Epidermal melanocyte (primary cell): ENCODE data around the gene RBFOX1.

Experiments used
- DNase-seq: peaks from one replicate; pipeline ENCODE4 v3.0.0; 2011; ENCODE audit warnings: low spot score; ENCODE audit not compliant: insufficient read length

RBFOX1 gene

DNA sequence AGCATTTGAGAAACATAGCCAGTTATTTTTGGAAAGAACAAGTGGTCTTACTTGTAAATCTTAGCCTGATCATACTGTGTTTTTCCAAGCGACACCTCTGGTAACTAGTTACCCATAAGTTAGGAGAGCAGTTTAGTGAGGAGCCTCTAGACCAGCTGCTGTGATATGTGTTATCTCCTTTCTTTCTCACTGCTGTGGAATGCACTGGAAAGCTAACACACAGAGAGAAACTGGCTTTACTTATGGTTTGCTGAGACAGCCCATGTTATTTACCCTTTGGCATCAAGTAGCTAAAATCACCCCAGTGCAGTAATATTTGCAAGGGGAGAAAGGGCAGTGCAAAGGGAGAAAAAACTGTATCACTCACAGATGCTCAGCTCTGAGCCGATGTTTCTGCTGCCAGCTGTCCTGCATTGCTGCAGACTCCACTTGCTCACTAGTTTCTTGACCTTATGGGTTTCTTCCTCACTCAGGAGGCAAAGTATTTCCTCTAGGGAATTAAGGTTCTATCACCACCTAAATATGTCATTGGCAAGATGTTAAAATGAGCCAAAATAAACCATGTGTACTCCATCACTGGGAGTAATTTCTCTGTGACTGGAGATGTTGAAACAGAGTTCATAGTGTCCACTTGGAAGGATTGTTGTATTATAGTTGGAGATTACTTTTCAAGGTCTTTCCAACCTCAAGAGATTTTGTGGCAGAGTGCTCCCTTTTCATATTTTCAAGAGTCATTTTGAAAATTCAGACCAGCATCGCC lies 2.3 kb downstream of the RBFOX1 start:
- no peak for DNase-seq

DNA sequence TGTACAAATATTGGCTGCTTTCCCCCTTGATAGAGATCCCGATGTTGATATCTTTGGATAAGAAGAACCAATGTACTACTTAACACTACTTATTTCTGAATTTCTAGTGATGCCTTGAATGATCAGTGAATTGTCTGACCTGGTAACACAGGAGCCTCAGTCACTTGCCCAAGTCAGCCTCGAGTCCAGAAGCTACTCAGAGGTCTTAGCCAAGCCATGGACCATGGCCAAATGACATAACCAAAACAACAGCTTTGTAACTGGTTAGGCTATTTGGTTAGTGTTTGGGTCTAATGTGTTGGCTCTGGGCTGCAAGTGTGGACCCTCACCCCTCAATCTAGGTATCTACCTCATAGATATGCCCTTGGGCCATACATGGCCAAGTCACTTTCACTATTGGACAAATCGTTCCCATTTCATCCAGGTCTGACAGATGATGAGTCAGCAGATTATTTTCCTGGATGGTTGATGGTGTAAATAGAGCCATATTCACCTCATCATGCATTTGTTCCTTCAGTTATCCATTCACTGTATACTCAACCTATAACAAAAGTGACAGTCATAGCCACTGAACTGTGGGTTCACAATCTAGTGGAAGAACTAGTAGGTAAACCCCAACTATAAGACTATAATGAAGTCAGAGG lies 3.5 kb downstream of the RBFOX1 start:
- DNase-seq = no peak

DNA sequence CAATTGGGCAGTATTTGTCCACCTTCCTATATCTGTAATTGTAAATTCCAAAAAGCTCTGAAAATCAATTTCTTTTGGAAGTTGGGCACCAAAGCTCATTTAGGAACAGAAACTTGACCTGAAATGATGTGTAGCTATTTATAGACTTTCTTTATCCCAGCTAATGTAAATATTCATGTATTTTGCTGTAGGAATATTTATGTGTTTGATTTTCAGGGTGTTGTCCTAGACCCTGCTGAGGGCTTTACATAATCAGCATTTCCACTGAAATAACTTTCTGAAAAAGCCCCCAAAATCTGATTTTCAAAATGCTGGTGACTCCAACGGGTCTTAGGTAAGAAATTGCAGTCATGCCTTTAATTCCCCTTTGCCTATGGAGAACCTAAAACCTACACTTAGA lies 4.1 kb downstream of the RBFOX1 start:
- DNase-seq = no peak

DNA sequence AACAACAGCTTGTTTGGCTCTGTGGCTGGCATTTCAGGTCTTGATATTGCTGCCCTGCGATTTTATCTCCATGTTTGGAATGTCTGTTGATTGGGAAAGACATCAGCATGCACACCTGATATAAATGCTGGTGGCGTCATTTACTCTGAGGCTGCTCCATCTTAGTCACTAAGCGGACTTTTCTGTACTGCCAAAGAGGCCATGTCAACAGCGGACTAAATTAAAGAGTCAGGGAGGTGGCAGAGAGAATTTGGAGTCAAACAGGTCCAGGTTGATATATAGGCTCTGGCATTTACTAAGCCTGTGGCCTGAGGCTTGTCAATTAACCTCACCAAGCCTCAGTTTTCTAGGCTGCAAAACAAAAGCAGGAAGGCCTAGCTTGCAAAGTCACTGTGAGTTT lies 6.2 kb downstream of the RBFOX1 start:
- DNase-seq = no peak

DNA sequence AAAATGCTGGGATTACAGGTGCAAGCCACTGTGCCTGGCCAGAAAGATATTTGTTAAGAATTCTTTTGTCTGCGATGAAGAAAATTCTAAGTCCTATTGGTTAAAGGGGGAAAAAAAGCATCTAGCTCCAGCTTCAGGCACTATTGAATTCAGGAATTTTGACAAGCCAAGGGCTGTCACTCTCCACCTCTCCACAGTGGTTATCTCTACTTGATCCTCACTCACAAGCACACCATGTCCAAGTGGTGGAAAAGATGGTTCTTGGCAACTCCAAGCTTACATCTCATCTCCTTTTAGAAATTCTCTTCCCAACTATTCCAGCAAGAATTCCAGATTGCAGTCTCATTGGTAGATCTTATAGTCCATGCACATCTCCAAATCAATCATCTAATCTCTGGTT lies 7.1 kb downstream of the RBFOX1 start:
- DNase-seq = no peak

DNA sequence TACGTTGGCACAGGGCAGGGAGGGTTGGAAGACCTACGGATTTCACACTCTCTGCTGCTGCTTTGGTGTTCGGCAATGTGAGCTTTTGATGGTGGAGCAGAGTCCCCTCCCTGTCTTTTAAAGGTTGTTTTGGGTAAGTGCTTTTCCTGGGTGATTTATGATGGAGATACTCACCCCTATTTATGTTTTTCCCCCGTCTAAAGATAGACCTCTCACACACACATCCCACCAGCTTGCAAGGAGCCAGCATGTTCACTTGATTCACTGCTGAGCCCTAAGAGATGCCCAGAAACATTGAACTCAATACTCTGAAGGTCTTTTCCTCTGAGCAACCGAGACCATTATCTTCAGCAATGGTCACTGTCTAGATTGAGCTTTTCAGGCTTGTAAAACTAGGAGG lies 8.3 kb downstream of the RBFOX1 start:
- no peak for DNase-seq

DNA sequence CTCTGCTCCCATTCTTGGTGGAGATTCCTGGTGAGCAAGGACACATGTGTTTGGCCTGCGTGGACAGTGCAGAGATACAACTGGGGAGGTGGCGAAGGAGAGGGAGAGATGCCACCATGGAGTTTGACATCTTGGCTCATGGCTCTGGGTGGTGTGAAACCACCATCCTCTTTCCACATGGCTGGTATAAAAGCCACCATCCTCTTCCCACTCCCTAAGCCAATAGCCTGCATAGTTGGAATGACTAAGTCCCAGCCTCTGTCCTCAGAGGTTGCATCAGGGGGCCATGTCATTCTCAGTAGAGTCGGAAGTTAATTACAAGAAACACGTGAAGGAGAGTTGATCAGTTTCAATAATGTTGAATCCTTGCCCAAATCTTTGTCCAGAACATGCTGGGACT lies 10.0 kb downstream of the RBFOX1 start:
- no peak for DNase-seq

DNA sequence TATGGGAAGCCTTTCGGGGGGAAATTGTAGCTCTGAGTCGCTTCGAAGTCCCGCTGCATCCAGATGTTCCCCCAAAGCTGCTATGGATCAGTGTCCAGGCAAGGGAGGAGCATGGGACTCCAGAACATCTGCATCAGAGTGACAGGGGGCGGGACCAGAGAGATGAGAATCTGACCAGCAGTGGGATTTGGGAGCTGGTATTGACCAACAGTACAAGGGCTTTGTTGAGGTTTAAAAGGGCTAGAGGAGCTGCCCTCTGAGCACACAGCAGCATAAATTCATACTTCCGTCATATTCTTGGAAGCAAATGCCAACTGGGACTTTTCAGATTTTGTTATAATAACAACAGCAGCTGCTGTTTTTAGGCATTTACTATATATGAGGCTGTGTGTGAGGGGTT lies 10.6 kb downstream of the RBFOX1 start:
- no peak for DNase-seq

DNA sequence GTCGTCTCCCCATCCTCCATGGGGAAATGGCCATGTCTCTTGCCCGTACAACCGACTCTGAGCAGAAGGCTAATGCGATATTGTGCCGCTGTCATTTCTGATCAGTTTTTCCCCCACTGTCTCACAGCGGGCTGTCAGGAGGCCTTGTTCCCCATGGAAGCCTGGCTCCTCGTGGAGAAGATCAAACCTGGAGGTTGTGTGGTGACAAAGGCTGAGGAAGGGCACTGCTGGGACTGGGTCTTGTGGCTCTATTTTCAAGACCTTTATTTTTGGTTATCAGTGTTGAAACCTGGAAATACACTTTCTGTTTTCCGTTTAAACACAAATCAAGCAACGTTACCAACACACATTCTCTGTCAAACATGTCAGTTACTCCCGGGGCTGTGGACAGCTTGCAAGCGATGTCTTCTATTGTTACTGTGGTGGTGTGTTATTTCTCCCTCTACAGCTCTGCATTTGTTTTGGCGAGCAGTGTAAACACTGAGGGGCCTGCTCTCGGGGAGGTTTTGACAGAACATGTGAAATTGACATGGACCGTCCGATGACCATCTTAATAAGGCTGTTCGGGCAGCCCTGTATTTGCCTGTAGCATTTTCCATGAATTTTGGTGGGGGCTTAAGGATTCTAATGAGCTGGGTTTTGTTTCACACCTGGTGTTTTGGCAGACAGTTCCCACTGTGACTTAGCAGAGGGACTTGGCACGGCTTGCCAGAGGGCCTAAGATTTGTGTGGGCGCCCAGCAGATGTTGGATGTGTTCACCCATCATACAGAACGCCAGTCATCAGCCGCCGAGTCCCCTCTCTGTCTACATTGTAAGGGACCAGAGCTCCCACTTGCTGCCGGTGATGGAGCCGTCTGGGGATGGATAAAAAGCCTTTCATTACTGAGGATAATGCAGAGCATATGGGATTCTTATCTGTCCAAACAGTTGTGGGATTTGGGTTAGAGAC lies 12.5 kb downstream of the RBFOX1 start:
- DNase-seq = no peak

DNA sequence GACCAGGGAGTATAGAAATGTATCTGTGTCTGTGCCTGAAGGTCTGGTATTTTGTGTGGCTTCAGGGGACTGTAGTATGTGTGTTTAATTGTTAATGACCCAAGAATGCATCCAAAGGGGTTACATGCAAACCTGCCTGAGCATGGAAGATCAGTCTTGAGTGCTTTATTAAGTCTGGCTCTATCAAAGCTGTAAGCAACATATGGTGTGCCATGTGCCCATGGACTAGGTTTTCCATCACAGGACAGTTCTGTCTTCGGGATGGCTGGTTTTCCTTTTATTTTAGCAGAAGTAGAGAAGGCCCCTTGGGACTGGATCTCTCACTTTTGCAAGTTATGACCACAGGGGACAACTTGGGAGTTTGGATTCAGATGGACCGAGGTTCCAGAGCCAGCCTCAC lies 18.2 kb downstream of the RBFOX1 start:
- DNase-seq = no peak

DNA sequence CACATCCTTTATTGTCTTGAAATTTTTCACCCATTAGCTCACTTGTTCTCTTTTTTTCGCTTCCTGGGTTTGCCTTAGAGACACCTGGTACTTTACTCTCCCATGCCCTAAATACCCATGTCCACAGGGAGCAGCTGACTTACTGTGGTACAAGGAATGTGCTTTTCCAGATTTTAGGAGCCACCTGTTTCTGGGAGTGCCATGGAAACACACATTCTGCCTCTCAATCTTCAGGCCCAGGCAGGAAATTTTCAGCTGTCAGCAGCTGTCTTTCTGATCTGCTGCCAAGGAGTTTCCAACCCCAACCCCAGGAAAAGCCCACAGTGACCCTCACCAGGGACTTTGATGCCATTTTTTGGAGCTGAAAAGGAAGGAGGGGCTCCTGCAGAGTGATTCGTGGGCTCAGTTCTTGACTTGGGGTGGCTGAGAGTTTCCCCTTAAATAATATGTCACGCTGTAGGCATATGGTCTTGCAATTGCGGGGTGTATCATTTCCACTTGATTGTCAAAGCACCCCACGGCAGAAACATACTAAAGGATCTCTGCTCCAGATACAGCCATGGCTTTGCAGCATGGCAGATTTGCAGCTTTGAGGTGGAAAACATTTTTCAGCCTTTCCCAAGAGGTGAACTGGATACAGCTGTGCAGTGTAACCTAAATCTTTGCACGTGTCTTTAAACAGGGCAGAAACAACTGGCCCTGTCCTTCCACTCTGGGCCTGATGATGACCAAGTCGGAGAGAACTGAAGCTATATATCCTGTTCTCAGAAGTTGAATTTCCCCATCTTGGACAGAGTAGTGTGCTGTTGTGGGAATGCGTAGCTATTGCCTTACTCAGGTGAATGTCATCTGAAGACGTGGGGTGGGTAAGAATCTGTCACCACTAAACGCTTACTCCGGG lies 19.2 kb downstream of the RBFOX1 start:
- no peak for DNase-seq

DNA sequence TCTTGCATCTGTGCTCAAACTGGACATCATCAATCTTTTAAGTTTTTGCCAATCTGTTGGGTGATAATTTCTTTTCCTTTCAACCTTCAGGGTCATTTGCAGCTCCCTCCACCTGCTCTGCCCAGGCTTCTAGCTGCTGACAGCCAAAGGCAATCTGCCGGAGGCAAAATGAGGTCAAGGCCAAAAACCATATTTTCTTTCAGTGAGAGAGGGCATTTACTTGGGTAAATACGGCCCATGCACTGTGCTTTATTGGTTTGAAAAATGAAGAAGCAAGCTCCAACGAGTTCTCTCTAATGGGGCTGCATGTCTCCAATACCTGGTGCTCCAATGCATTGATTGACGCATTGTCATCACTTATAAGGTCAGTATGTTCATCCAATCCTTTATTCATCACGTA lies 23.1 kb downstream of the RBFOX1 start:
- DNase-seq = no peak

DNA sequence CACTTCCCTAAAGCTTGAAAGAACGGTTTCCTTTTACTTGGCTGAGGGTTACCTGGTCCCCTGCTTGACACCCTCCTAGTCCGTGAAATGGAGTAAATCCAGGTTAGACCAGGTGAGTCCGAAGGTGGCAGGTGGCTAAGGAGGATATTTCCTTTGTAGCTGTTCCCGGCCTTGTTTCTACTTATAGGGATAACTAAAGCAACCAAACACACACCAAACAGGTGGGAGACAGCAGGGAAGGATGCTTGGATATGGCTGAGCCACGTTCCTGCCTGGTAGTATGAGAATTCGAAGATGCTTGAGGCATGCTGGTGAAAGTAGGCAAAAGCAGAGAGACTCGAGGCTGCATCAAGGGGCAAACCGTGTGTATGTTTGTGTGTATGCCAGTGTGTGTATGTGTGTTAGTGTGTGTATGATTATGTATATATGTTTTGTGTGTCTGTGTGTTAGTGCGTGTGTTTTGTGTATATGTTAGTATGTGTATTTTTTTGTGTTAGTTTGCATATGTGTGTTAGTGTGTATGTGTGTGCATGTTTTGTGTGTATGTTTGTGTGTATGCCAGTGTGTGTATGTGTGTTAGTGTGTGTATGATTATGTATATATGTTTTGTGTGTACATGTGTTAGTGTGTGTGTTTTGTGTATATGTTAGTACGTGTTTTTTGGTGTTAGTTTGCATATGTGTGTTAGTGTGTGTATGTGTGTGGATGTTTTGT lies 28.9 kb downstream of the RBFOX1 start:
- DNase-seq = no peak

DNA sequence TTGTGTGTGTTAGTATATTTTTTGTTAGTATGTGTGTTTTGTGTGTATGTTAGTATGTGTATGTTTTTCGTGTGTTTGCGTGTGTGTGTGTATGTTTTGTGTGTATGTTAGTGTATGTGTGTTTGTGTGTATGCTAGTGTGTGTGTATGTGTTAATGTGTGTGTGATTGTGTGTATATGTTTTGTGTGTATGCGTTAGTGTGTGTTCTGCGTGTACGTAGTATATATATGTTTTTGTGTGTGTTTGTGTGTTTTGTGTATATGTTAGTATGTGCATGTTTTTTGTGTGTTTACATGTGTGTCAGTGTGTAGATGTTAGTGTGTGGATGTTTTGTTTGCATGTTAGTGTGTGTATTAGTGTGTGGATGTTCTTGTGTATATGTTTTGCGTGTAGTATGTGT lies 29.6 kb downstream of the RBFOX1 start:
- DNase-seq = no peak

DNA sequence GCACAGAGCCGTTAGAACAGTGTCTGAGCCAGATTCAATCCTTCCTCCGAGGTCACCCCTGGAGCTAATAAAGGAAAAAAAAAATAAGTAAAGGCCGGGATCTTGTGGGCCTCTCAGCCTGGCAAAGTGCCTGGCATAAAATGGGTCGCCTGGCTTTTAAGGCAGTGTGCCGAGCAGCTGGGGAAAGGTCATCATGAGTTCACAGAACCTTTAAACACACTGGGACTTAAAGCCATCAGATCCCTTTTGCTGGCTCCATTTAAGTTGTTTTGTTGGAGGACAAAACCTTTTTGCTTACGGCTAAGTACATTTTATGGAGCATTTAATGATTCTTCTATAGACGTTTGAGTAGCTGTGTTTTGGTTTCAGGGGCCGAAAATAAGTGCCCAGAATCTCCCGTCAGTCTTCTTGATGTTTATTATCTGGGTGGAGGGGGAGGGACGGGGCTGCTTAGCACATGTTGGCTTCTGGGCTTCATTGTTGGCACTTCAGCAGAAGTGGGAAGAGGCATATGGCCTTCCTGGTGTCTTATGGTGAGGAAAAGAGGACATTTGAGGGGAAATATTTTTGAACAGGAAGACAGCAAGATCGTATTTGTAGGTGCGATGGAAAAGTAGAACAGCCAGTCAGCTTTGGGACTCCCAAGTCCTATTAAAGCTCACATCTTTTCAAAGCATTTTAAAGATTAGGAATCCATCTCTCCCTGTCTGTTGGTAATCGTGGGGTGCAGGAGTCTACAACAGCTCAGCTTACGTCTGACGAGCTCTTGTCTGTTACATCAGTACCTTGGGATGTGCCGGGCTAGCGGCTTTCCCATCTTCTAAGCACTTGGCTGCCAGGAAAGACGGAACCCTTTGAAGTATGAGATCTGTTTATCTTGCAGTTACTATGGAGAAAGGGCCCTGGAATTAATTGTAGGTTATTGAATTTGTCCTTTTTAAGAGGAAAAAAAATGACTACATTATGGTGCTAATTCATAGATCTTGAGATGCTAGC lies 31.1 kb downstream of the RBFOX1 start:
- no peak for DNase-seq

DNA sequence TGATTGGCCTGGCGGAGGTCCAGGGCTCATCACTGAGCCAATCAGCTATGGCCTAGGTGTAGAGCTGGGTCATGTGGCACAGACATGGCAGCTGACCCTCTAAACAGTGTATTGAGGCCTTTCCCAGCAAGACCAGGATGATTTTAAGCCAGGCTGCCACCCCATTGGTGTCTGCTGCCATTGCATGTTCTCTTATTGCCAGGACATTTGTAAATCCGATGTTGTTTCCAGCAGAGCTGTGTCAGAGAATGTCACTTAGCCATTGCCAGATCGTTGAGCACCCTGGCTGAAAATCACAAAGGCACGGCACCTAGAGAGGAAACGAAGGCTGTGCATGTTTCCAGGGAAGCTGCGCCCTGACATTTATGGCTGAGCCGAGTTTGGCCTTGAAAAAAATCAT lies 33.4 kb downstream of the RBFOX1 start:
- no peak for DNase-seq

DNA sequence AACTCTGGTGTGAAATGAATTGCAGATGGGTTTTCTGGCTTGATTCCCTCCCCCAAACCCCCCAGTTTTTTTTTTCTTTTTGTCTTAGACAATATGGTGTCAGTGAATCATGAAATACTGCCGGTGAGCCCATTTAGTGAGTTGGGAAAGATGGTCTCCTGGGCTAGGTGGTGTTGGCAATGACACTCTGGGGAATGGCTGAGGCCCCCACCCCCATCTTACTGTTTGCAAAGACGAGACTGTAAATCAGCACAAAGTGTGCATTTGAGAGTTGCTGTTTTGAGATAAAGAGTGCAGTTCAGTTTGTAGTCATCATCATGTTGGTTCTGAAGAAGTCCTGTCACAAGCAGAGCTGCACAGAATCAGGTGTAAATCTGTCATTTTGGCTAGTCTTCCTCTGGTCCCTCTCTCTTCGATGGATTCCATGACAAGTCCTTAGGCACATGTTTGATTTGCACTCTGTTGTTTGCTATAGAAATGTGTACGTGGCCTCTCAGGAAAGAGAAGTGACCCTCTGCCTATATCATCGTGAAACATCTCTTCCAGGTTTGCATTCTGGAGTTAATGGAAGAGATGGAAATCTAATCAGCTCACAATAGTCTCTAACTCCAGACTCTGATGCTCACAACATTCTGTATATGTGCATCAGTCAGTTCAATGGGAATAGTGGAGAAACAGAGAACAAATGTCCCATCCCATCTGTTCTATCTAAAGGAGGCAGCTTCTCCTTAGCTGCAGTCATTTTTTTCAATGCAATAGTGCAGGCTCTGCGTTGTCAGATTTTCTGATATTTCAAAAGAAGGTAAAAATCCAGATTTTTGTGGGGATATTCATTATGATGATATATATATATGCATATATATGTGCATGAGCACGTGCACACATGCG lies 34.6 kb downstream of the RBFOX1 start:
- no peak for DNase-seq

DNA sequence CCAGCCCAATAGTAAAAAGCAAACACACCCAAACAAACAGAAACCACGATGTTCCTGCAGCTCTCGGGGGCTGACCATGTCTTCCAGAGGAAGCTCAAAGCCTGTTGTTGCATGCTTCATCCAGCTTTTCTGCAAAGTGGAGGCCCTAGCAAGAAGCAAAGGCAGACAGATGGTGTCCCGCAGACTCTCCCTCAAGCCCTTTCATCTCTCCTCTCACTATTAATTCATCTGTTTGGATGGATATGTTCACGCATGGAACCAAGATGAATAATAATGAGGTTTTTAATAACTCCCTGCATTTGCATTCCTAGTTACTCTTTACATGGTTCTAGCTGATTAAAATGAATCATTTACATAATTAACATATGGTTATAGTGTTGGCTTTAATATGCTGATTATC lies 36.6 kb downstream of the RBFOX1 start:
- no peak for DNase-seq
